ENCODE results near the gene SEMA3C. TPM values are rescaled to one million over a fixed set of nuclear protein-coding genes. Genes with fewer than 3 reads are reported as not detected.

The SEMA3C gene
- total and polyA plus RNA-seq, 7 donors, result 8.4 to 298 (median 213) TPM

DNA sequence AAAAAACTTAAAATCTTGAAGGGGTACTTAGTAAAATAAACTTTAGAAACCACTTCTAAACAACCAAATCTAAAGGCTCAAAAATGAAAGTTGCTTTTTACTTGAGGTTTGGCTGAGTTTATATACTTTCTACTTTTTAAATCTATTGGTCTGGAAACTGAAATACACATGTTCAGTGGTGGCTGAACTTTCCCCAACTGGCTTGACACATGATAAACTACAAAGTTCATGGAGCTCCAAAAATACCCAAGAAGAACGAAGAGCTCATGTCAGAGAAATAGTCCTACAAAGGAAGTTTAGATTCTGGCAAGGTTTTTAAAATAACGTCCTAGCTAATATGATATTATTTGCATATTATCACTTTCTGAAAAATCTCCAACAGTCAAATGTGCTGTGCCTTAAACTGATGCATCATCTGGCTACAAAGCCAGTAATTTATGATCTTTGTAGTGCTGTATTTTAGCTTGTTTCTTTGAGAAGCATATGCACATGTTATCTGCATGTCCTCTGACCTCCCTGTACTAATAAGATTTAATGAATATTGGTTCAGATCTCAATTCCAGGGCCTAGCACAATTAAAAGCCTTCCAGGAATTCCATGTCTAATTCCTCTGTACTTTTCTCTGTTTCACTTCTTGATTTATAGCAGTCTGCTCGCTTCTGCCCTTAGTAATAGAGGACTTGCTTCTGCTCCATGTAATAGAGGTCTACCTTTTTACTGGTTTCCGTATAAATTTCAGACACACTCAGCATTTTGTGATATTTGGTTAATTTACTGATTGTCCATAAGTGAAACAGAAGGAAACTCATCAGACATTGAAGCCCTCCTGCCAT lies 28.2 kb downstream of the SEMA3C start:
- Histone ChIP-seq H3K36me3 (no peaks in the 10 kb centered on the region), H3K4me3 (peak overlapping the region in 1 of 4 donors; percentile 4), H3K27ac (peak overlapping the region; percentile 41 to 61 (median 50)), H3K4me1 (peaks cover 0 to 53% (median 22%) of the 10 kb centered on the region in 4 donors), H3K27me3 (no peaks in the 10 kb centered on the region), H3K9me3 (no peaks in the 10 kb centered on the region)
- WGBS, 2 donors, result 55 to 68% methylated on average over 4 of the region's 4 CpGs
- intact Hi-C loops (cut with DNase I), result no loop called here
- TF ChIP-seq EP300 (IDR thresholded peaks at IDR 0.05) (no peak), POLR2AphosphoS5 (IDR thresholded peaks at IDR 0.05) (no peak), POLR2A (IDR thresholded peaks at IDR 0.05) (no peak)
- TF ChIP-seq, protein P1, sequence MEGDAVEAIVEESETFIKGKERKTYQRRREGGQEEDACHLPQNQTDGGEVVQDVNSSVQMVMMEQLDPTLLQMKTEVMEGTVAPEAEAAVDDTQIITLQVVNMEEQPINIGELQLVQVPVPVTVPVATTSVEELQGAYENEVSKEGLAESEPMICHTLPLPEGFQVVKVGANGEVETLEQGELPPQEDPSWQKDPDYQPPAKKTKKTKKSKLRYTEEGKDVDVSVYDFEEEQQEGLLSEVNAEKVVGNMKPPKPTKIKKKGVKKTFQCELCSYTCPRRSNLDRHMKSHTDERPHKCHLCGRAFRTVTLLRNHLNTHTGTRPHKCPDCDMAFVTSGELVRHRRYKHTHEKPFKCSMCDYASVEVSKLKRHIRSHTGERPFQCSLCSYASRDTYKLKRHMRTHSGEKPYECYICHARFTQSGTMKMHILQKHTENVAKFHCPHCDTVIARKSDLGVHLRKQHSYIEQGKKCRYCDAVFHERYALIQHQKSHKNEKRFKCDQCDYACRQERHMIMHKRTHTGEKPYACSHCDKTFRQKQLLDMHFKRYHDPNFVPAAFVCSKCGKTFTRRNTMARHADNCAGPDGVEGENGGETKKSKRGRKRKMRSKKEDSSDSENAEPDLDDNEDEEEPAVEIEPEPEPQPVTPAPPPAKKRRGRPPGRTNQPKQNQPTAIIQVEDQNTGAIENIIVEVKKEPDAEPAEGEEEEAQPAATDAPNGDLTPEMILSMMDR (IDR thresholded peaks at IDR 0.05), result no peak
- no peak for DNase-seq

GRCh38 chr7:80889525-80889924 lies 29.3 kb downstream of the SEMA3C start:
- H3K4me3 ChIP-seq, result no peak overlapping the region
- no peak overlapping the region for H3K27ac ChIP-seq
- H3K9me3 ChIP-seq, result no peaks in the 10 kb centered on the region
- H3K36me3 ChIP-seq, result no peaks in the 10 kb centered on the region
- no peak for DNase-seq
- whole genome bisulfite sequencing, 2 donors, result 98 to 100% methylated on average over 1 of the region's 1 CpG
- H3K27me3 ChIP-seq, result no peaks in the 10 kb centered on the region
- intact Hi-C loops (cut with DNase I), result no loop called here
- H3K4me1 ChIP-seq, result peaks cover 0 to 57% (median 23%) of the 10 kb centered on the region in 4 donors
- TF ChIP-seq EP300 (IDR thresholded peaks at IDR 0.05), result no peak
- TF ChIP-seq POLR2AphosphoS5 (IDR thresholded peaks at IDR 0.05), result no peak

DNA sequence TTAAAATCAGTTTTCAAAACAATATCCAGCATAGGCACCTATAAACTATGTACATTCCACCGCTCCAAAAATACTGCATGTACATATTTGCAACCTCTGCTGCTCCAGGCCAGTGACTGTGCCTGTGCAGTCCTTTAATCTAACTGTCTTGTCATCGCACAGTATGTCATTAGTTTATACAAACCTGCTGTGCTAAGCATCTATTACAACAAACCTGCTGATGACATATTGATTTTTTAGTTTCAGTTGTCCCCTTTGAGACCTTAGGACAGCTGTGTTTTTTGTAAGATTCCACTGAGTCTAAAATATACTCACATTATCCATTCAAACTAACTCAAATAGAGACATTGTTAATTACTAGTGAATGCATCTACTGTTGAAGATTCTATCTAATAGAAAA lies 33.1 kb downstream of the SEMA3C start:
- peak overlapping the region in 3 of 4 donors; percentile 72 to 75 (median 73) for H3K27ac ChIP-seq
- TF ChIP-seq EP300 (IDR thresholded peaks at IDR 0.05) (no peak), POLR2AphosphoS5 (IDR thresholded peaks at IDR 0.05) (no peak), POLR2A (IDR thresholded peaks at IDR 0.05) (no peak)
- TF ChIP-seq, protein P1 (IDR thresholded peaks at IDR 0.05), result no peak
- H3K4me3 ChIP-seq, result no peak overlapping the region
- no peaks in the 10 kb centered on the region for H3K36me3 ChIP-seq
- H3K27me3 ChIP-seq, result no peaks in the 10 kb centered on the region
- 91 to 92% methylated on average over 2 of the region's 2 CpGs for WGBS, 2 donors
- peaks cover 0 to 63% (median 28%) of the 10 kb centered on the region in 4 donors for H3K4me1 ChIP-seq
- intact Hi-C loops (cut with DNase I), result no loop called here
- no peak for DNase-seq
- H3K9me3 ChIP-seq, result no peaks in the 10 kb centered on the region

- Histone ChIP-seq H3K4me3 (no peak overlapping the region), H3K27ac (peak overlapping the region; percentile 66 to 75 (median 72))
- DNase-seq, result no peak
Observed at GRCh38 chr7:80884511-80885195, 34.2 kb downstream of the SEMA3C start.

More at GRCh38 chr7:80884511-80885195, 34.2 kb downstream of the SEMA3C start:
- Histone ChIP-seq H3K4me1 (peaks cover 0 to 62% (median 26%) of the 10 kb centered on the region in 4 donors), H3K9me3 (no peaks in the 10 kb centered on the region), H3K36me3 (no peaks in the 10 kb centered on the region), H3K27me3 (no peaks in the 10 kb centered on the region)
- 15 to 60% methylated on average over 6 of the region's 6 CpGs for WGBS, 2 donors
- intact Hi-C loops (cut with DNase I), result no loop called here
- TF ChIP-seq, protein P1 (IDR thresholded peaks at IDR 0.05), result no peak
- TF ChIP-seq POLR2A (IDR thresholded peaks at IDR 0.05) (no peak), POLR2AphosphoS5 (IDR thresholded peaks at IDR 0.05) (no peak), EP300 (IDR thresholded peaks at IDR 0.05) (no peak)

Data from sigmoid colon (tissue), 7 donors.